NCI-H146 treated with DMSO at 0.1 percent for 48 hours (cell line): Measurements from ENCODE around the gene SCRN2.

Experiments used
- DNase-seq: peaks from one replicate; lab custom pipeline; 2025; ENCODE audit not compliant: unreplicated experiment; lab: John Stamatoyannopoulos, UW

Gene SCRN2

GRCh38 chr17:47822785-47823184 lies 18.3 kb downstream of the SCRN2 start:
- DNase-seq: no peak

GRCh38 chr17:47821424-47822391 lies 19.4 kb downstream of the SCRN2 start, which contains the start of gene OSBPL7:
Gene OSBPL7, minus strand, starts transcription at chr17:47821794. Its CDS starts 1,516 bp downstream, at chr17:47820278.
- DNase-seq: peak; percentile 65

GRCh38 chr17:47821031-47821423 lies 20.0 kb downstream of the SCRN2 start:
- no peak for DNase-seq

GRCh38 chr17:47820033-47820789 lies 20.9 kb downstream of the SCRN2 start:
- DNase-seq: no peak

GRCh38 chr17:47819475-47819874 lies 21.6 kb downstream of the SCRN2 start:
- no peak for DNase-seq

GRCh38 chr17:47818002-47818695 lies 22.9 kb downstream of the SCRN2 start:
- no peak for DNase-seq

- no peak for DNase-seq
Measured at GRCh38 chr17:47816947-47817346, 24.1 kb downstream of the SCRN2 start.

- no peak for DNase-seq
Measured at GRCh38 chr17:47816111-47816735, 24.9 kb downstream of the SCRN2 start.

- no peak for DNase-seq
Measured at GRCh38 chr17:47815106-47815918, 25.8 kb downstream of the SCRN2 start.

GRCh38 chr17:47813512-47814031 lies 27.5 kb downstream of the SCRN2 start:
- no peak for DNase-seq

- no peak for DNase-seq
Measured at GRCh38 chr17:47813077-47813476, 28.0 kb downstream of the SCRN2 start.

GRCh38 chr17:47812146-47812920 lies 28.7 kb downstream of the SCRN2 start:
- DNase-seq: no peak

GRCh38 chr17:47811709-47812108 lies 29.4 kb downstream of the SCRN2 start:
- no peak for DNase-seq

GRCh38 chr17:47810901-47811635 lies 30.0 kb downstream of the SCRN2 start:
- DNase-seq: no peak

- no peak for DNase-seq
Measured at GRCh38 chr17:47810200-47810821, 30.8 kb downstream of the SCRN2 start.

- no peak for DNase-seq
Measured at GRCh38 chr17:47808830-47809480, 32.1 kb downstream of the SCRN2 start.
